Neural cell (in vitro differentiated cells): ENCODE measurements around the gene AGT. TPM values are rescaled to one million over a fixed set of nuclear protein-coding genes. Genes with fewer than 3 reads are reported as not detected.

Experiments
- H2AFZ ChIP-seq: fragments of 200-600, 300-800 bp; sonication (generic), shearing (Covaris generic); 2 replicates; pipeline ENCODE4 v1.6.0; 2014; ENCODE audit warnings: low read depth, mild to moderate bottlenecking, antibody characterized with exemption, low read length, moderate library complexity
- H3F3A ChIP-seq: fragments of 200-600 bp; shearing (Covaris generic); 2 replicates; pipeline ENCODE4 v1.6.1; 2016; ENCODE audit warnings: mild to moderate bottlenecking, moderate library complexity, mixed read lengths, antibody characterized with exemption, low read length; ENCODE audit not compliant: insufficient read depth, poor library complexity, severe bottlenecking
- H3K27ac ChIP-seq: fragments of 200-600, 300-800 bp; sonication (generic), shearing (Covaris generic); 2 replicates; pipeline ENCODE4 v1.5.1; 2014; ENCODE audit warnings: mild to moderate bottlenecking, low read length, moderate library complexity
- H3K27me3 ChIP-seq: fragments of 300-800, 200-600 bp; sonication (generic), shearing (Covaris generic); 2 replicates; pipeline ENCODE4 v1.6.0; 2014; ENCODE audit warnings: mild to moderate bottlenecking, low read depth, low read length, moderate library complexity; ENCODE audit not compliant: insufficient read depth
- H3K36me3 ChIP-seq: fragments of 300-800, 200-600 bp; sonication (generic), shearing (Covaris generic); 2 replicates; pipeline ENCODE4 v1.5.1; 2014; ENCODE audit warnings: mild to moderate bottlenecking, antibody characterized with exemption, low read length, moderate library complexity; ENCODE audit not compliant: insufficient read depth
- H3K4me2 ChIP-seq: fragments of 300-800, 200-600 bp; sonication (generic), shearing (Covaris generic); 2 replicates; pipeline ENCODE4 v1.6.0; 2014; ENCODE audit warnings: mild to moderate bottlenecking, low read length
- H3K4me3 ChIP-seq: fragments of 300-800, 200-600 bp; sonication (generic), shearing (Covaris generic); 2 replicates; pipeline ENCODE4 v1.5.1; 2014; ENCODE audit warnings: mild to moderate bottlenecking, low read length, moderate library complexity
- H3K79me2 ChIP-seq: fragments of 200-600 bp; shearing (Covaris generic); replicated peaks from 2 replicates; pipeline ENCODE4 v1.6.0; 2014; ENCODE audit warnings: mild to moderate bottlenecking, low read length, moderate library complexity; ENCODE audit not compliant: insufficient read depth
- H3K9ac ChIP-seq: fragments of 300-800, 200-600 bp; sonication (generic), shearing (Covaris generic); 2 replicates; pipeline ENCODE4 v1.6.1; 2016; ENCODE audit warnings: mild to moderate bottlenecking, low read length, mixed read lengths
- H3K9me2 ChIP-seq: fragments of 200-600 bp; shearing (Covaris generic); 2 replicates; pipeline ENCODE4 v1.6.1; 2016; ENCODE audit warnings: mild to moderate bottlenecking, low read length, mixed read lengths; ENCODE audit not compliant: insufficient read depth
- H3K9me3 ChIP-seq: fragments of 200-600, 300-800 bp; sonication (generic), shearing (Covaris generic); 2 replicates; pipeline ENCODE4 v1.6.1; 2016; ENCODE audit warnings: mild to moderate bottlenecking, mixed run types, low read length, moderate library complexity, mixed read lengths
- H4K20me1 ChIP-seq: fragments of 200-600 bp; shearing (Covaris generic); 2 replicates; pipeline ENCODE4 v1.6.1; 2016; ENCODE audit warnings: mild to moderate bottlenecking, mixed run types; ENCODE audit not compliant: insufficient read depth
- EP300 ChIP-seq: fragments of 450-650 bp; conservative IDR thresholded peaks from 2 replicates; pipeline ENCODE4 v1.6.1; 2014; ENCODE audit warnings: antibody characterized with exemption, mild to moderate bottlenecking, moderate library complexity; ENCODE audit not compliant: poor library complexity, severe bottlenecking
- EZH2 ChIP-seq: fragments of 200-600, 300-800 bp; shearing (Covaris generic), sonication (generic); IDR thresholded peaks from 2 replicates; pipeline ENCODE4 v1.6.1; 2014; ENCODE audit warnings: antibody characterized with exemption, low read length, borderline replicate concordance, mild to moderate bottlenecking; ENCODE audit not compliant: insufficient read depth, poor library complexity, severe bottlenecking
- MXI1 ChIP-seq: fragments of 450-650 bp; conservative IDR thresholded peaks from 2 replicates; pipeline ENCODE4 v1.6.1; 2014; ENCODE audit warnings: antibody characterized with exemption, mild to moderate bottlenecking; ENCODE audit not compliant: poor library complexity, severe bottlenecking
- POLR2AphosphoS5 ChIP-seq: IDR thresholded peaks from 2 replicates; pipeline ENCODE4 v1.6.1; 2012
- RAD21 ChIP-seq: fragments of 450-650 bp; conservative IDR thresholded peaks from 2 replicates; pipeline ENCODE4 v1.6.1; 2014; ENCODE audit warnings: antibody characterized with exemption, mild to moderate bottlenecking, moderate library complexity
- SMC3 ChIP-seq: fragments of 450-650 bp; conservative IDR thresholded peaks from 2 replicates; pipeline ENCODE4 v1.6.1; 2014; ENCODE audit warnings: antibody characterized with exemption, mild to moderate bottlenecking, moderate library complexity; ENCODE audit not compliant: poor library complexity
- TAF1 ChIP-seq: IDR thresholded peaks from 2 replicates; pipeline ENCODE4 v1.6.1; 2012; ENCODE audit warnings: low read depth
- polyA plus RNA-seq: library from polyadenylated mRNA; depleted of rRNA; stranded (reverse); fragments of >200 nt; gene quantifications from 2 replicates; pipeline ENCODE4 v1.2.3, GENCODE V29; 2014
- TF ChIP-seq, protein P1 (sequence below): IDR thresholded peaks from 2 replicates; pipeline ENCODE4 v1.6.1; 2012; ENCODE audit warnings: borderline replicate concordance

The AGT gene
- polyA plus RNA-seq, 1 donor from 2014 or later, result not detected

DNA sequence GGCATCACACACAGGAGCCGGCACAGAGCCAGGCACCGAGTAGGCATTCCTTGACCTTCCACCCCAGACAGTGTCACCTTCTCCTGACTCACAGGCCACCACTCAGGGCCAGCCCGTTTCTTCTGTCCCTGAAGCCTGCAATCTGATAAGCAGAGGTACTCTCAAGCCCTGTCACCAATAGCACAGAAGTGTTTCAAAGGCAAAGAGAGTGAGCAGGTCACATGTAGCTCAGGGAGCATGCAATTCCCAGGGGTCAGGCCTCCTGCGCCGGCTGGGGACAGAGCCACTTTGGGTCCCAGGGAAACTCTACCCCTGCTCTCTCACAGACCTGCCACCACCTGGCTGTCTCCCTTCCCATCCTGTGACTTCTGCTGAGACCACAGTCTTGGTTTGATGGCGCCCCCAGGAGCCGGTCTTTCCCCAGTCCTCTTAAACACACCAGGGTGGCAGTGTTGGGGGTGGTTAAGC lies 46.5 kb upstream of the AGT start:
- H3K4me3 ChIP-seq, result no peak overlapping the region

DNA sequence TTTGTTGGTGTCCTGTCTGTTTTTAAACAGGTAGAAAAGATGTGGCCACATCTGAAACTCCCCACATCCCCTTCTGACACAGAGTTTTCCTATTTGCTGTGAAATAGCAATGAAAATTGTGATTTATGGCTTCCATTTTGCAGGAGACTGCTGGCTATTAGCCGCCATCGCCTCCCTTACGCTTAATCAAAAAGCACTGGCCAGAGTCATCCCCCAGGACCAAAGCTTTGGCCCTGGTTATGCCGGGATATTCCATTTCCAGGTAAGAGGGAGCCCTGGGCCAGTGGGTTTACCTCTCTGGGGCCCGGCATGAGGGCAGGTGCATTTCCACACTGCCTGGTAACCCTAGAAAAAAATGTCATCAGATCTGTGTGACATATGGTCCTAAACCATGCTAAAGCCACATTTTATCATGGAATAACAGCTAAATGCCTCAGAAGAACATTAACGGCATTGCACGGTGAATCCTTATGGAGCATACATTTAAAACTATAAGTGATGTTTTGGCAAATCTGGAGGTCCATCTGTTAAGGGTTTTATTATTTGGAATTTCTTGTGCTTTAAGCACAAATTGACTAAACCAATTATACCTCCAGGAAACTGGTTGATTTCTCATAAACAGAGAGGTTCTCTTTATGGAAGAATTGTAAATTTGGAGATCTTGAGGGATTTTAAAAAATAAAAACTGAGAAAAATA lies 45.6 kb upstream of the AGT start:
- Histone ChIP-seq H3K4me3 (no peak overlapping the region), H3K79me2 (no peaks in the 10 kb centered on the region), H4K20me1 (no peaks in the 10 kb centered on the region), H2AFZ (no peak overlapping the region), H3K4me2 (no peak overlapping the region), H3K9me3 (no peaks in the 10 kb centered on the region), H3K36me3 (no peaks in the 10 kb centered on the region), H3K27ac (no peak overlapping the region), H3K27me3 (no peaks in the 10 kb centered on the region), H3K9ac (no peak overlapping the region), H3F3A (no peaks in the 10 kb centered on the region), H3K9me2 (no peaks in the 10 kb centered on the region)
- TF ChIP-seq MXI1 (no peak), EZH2 (no peak), POLR2AphosphoS5 (no peak), SMC3 (no peak), EP300 (no peak), RAD21 (no peak)
- TF ChIP-seq, protein P1, sequence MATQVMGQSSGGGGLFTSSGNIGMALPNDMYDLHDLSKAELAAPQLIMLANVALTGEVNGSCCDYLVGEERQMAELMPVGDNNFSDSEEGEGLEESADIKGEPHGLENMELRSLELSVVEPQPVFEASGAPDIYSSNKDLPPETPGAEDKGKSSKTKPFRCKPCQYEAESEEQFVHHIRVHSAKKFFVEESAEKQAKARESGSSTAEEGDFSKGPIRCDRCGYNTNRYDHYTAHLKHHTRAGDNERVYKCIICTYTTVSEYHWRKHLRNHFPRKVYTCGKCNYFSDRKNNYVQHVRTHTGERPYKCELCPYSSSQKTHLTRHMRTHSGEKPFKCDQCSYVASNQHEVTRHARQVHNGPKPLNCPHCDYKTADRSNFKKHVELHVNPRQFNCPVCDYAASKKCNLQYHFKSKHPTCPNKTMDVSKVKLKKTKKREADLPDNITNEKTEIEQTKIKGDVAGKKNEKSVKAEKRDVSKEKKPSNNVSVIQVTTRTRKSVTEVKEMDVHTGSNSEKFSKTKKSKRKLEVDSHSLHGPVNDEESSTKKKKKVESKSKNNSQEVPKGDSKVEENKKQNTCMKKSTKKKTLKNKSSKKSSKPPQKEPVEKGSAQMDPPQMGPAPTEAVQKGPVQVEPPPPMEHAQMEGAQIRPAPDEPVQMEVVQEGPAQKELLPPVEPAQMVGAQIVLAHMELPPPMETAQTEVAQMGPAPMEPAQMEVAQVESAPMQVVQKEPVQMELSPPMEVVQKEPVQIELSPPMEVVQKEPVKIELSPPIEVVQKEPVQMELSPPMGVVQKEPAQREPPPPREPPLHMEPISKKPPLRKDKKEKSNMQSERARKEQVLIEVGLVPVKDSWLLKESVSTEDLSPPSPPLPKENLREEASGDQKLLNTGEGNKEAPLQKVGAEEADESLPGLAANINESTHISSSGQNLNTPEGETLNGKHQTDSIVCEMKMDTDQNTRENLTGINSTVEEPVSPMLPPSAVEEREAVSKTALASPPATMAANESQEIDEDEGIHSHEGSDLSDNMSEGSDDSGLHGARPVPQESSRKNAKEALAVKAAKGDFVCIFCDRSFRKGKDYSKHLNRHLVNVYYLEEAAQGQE, result no peak

More for the DNA sequence above, 46.5 kb upstream of the AGT start:
- Histone ChIP-seq H3K36me3 (no peaks in the 10 kb centered on the region), H3K27ac (no peak overlapping the region), H3K9ac (no peak overlapping the region), H3K79me2 (no peaks in the 10 kb centered on the region), H2AFZ (no peak overlapping the region), H3K9me3 (no peaks in the 10 kb centered on the region), H3K27me3 (no peaks in the 10 kb centered on the region), H3K4me2 (no peak overlapping the region), H3F3A (no peaks in the 10 kb centered on the region), H3K9me2 (no peaks in the 10 kb centered on the region), H4K20me1 (no peaks in the 10 kb centered on the region)
- TF ChIP-seq RAD21 (no peak), TAF1 (no peak), SMC3 (no peak), EZH2 (no peak), MXI1 (no peak)

DNA sequence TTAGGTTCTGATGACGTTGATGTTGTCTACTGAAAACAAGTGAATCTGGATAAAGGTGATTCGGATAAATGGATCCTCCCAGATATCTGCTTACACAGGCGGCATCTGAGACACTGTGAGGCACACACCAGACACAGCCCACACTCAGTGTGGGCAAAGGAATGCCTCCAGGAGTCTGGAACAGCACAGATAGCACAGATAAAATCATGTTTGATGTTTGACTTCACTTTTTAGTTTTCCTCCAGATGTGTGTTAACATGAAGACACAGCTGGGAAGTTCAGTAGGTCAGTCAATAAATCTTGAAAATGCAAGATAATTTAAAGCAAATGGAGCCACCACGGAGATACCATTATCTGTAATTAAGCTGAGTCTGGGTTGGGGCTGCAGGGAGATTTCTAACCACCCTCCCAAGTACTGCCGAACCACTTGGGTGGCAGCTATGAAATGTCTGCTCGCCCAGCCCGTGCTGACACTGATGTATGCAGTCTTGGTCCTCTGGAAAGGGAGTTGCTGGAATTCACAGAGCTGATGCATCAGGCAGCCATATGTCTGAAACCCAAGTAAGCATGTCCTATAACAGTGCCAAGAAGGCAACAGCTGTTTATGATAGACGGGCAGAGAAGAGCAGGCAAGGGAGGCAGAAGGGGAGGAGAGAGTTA lies 44.9 kb upstream of the AGT start:
- Histone ChIP-seq H3K9me2 (no peaks in the 10 kb centered on the region), H3K27me3 (no peaks in the 10 kb centered on the region), H3K9ac (no peak overlapping the region), H3F3A (no peaks in the 10 kb centered on the region), H3K27ac (no peak overlapping the region), H4K20me1 (no peaks in the 10 kb centered on the region), H3K9me3 (no peaks in the 10 kb centered on the region), H3K79me2 (no peaks in the 10 kb centered on the region), H3K4me2 (no peak overlapping the region), H3K36me3 (no peaks in the 10 kb centered on the region), H2AFZ (no peak overlapping the region), H3K4me3 (no peak overlapping the region)
- TF ChIP-seq MXI1, result no peak
- no peak for TF ChIP-seq SMC3
- no peak for TF ChIP-seq RAD21
- no peak for TF ChIP-seq TAF1
- TF ChIP-seq EZH2, result no peak
- no peak for TF ChIP-seq POLR2AphosphoS5
